CD1c-positive myeloid dendritic cell (primary cell): ENCODE data around the gene CST3.
"Not testable (repeated sequence)": the region's sequence is repeated elsewhere in the genome, so short reads cannot be mapped to it uniquely, and the experiment has no call there.

Experiments
- DNase-seq: peaks from one replicate; pipeline ENCODE4 v3.0.0-alpha.2; 2016; ENCODE audit errors: extremely low spot score

CST3 gene, protein sequence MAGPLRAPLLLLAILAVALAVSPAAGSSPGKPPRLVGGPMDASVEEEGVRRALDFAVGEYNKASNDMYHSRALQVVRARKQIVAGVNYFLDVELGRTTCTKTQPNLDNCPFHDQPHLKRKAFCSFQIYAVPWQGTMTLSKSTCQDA

DNA sequence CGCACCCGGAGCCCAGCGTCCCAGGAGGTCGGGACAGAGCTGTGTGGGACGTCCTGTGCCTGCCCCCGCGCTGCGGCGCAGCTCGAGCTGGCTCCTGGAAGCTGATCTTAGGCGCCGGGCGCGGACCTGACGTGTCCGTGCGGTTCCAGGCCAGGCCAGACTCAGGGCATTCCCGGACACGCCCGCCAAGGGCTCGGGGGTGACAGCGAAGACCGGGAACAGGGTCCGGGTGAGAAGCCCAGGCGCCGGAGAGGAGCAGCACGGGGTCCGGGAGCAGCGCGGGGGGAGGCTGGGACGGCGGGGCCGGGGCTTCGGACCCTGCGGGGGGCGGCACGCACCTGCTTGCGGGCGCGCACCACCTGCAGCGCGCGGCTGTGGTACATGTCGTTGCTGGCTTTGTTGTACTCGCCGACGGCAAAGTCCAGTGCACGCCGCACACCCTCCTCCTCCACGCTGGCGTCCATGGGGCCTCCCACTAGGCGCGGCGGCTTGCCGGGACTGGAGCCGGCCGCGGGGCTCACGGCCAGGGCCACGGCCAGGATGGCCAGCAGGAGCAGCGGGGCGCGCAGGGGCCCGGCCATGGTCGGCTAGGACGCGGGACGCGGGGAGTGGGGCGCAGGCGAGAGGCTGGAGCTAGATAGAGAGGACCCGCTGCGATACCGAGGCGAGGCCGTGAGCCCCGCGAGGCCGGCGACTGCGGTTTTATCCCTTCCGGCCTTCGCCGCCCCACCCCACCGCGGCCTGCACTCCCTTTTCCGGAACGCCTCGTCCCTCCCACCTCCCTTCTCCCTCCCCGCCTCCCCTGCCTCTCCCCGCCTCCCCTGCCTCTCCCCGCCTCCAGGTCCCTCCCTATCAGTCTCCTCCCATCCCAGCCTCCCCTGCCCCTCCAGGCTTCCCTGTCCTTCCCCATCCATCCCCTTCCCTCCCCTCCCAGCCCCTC lies at the start of gene CST3:
Gene CST3 (minus strand): TSS at position 674 of the 940 bp plus-strand sequence. CDS start 93 bp downstream, at position 581.
- peak; percentile 70 for DNase-seq

DNA sequence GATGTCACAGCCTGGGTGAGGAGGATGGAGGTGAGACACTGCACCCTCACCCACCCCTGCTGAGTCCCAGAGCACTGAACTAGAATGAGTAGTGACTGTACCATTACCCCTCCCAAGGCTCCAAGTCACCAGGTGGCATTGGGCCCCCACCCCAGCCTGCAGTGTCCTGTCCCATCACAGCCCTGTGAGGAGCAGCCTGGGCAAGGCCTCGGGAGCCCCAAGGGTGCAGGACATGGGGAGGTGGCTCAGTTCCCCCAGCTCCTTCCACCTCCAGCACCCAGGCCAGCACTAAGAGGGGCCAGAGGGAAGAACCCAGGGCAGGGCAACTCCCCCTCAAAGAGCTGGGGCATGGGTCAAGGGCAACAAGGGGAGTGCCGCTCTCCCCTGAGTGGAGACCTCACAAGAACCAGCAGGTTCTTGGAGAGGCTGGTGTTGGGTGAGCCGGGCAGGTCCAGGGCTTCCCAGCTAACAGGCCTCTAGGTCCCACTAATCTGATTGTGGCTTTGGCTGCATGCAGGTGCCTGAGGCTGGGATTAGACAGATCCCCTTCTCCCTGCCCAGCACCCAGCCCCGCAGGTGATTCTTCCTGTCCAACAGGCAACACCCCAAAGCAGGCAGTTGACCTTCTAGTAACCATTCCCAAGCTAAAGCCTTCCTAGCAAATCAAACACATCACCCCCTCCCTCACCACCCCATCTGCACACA lies 48.4 kb upstream of the CST3 start:
- DNase-seq: no peak

GRCh38 chr20:23685529-23685896 lies 47.8 kb upstream of the CST3 start:
- DNase-seq: not testable (repeated sequence)

DNA sequence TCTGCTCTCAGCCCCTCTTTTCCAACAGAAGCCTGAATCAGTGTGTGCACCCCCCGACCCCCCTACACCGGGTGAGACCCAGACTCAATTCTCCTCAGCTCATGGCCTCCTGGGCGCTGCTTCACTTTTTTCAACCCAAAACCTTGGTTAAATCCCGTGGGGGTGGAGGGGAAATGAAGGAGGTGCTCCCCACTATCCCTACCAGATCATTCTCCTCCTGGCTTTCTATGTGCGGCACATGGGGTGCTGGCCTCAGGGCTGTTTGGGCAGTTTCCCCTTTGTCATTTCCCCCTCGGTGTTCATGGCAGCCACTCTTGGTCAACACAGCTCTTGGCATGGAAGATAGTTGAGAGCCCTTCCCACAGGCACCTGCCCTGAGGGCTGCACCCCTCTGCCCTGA lies 46.5 kb upstream of the CST3 start:
- no peak for DNase-seq

DNA sequence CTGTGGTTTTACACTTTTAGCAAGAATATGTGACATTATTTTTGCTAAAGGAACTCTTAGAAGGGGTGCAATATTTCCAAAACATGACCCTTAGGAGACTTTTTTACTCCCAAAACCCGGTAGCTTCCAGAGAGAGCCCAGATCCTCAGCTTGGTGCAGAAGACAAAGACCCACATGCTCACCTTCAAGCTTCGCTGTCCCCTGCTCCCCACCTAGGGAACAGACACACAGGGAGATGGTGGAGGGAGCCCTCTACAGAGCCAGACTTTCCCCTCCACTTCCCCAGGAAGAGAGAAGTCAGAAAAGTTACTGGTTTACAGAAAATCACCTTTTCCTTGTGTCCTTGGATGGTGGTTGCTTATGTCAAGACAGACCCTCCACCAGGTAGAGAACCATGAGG lies 46.1 kb upstream of the CST3 start:
- no peak for DNase-seq

GRCh38 chr20:23683281-23683680 lies 45.5 kb upstream of the CST3 start:
- DNase-seq: no peak

GRCh38 chr20:23680146-23680545 lies 42.4 kb upstream of the CST3 start:
- peak; percentile 5 for DNase-seq

- DNase-seq: no peak
Observed at GRCh38 chr20:23679133-23680092, 41.7 kb upstream of the CST3 start.

GRCh38 chr20:23673209-23673608 lies 35.5 kb upstream of the CST3 start:
- no peak for DNase-seq

GRCh38 chr20:23672158-23672557 lies 34.4 kb upstream of the CST3 start:
- DNase-seq: no peak

DNA sequence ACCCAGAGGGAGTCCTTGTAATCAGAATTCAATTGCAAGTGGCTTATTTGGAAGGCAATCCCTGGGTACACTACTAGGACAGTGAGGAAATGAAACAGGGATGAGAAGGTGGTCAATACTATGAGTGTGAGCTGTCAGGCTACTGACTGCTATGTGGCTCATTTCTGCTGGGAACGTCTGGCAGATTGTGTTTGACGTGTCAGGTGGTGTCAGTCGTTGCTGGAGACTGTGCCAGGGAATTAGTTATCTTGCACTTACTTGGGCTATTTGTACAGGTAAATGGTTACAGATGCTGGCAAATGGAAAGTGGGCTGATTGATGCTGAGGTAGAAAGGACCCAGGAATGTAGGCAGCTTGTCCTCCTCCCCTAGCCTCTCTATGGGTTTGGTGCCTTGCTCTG lies 33.7 kb upstream of the CST3 start:
- DNase-seq: no peak

GRCh38 chr20:23670361-23670760 lies 32.6 kb upstream of the CST3 start:
- DNase-seq: no peak

DNA sequence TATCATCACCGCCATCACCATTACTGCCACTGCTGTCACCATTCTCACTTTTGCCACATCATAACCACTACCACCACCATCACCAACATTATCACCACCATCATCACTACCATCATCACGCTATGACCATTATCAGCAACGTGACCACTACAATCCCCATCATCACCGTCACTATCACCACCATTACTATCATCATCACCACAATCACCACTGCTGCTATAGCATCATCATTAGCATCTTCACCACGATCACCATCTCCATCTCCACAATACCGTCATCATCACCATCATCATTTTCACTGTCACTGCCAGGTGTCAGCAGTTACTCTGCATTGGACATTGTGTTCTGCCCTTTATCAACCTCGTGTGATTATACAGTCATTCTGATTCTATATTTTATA lies 32.1 kb upstream of the CST3 start:
- DNase-seq: no peak

GRCh38 chr20:23669327-23669726 lies 31.6 kb upstream of the CST3 start:
- DNase-seq: no peak

GRCh38 chr20:23668477-23668951 lies 30.8 kb upstream of the CST3 start:
- peak; percentile 67 for DNase-seq

DNA sequence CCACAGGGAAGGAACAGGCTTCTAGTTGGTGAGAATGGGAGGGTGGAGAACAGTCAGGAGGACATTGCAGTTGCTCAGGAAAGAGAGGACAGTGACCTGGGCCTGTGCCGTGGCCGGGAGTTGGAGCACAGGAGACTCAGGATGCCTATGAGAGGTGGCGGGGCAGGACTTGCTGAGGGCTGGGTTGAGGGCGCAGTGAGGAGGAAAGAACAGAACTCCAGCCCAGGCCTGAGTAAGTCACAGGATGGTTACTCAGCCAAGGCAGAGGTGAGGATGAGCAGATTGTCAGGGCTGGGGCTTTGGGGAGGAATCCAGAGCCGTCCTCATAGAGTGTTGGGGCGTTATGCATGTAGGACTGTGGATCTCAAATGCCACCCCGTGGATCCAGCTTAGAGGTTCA lies 29.9 kb upstream of the CST3 start:
- DNase-seq: no peak

DNA sequence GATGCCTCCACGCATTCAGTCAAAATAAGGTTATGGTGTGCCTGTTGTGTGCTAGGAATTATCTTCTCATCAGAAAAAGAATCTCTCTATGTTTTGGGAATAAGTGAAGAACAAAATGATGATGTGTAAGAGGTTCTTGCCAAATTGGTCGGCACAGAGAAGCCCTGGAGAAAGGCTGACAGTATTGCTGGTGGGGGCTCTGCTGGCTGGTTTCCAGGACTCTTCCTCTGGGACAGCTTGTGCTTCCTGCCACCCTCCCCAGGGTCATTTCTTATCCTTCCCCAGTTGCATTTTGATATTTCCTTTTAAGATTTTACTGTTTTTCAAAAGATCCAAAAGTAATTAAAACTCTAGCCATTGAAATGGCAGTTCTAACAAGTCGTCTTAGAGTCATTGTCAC lies 28.9 kb upstream of the CST3 start:
- no peak for DNase-seq

- no peak for DNase-seq
Observed at GRCh38 chr20:23666189-23666588, 28.4 kb upstream of the CST3 start.

GRCh38 chr20:23664954-23665353 lies 27.2 kb upstream of the CST3 start:
- DNase-seq: no peak

- not testable (repeated sequence) for DNase-seq
Observed at GRCh38 chr20:23664046-23664445, 26.3 kb upstream of the CST3 start.

DNA sequence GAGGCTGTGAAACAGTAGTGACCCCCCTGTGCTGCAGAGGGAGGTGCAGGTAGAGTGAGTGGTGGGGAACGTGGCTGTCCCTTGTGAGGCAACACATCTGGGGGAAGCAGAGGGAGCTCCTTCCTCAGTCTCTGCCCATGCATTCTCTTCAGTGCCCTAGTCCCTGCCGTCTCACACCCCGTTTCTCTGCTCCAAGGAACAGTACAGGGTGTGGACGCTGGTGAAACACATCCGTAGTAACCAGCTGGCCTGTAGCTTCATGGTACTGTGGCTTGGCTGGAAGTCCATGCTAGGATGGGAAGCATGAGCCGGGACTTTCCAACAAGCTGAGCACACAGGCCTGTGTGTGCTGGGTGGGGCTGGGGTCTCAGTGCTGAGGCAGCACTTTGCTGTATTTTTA lies 25.4 kb upstream of the CST3 start:
- no peak for DNase-seq
